Esophagus muscularis mucosa (tissue), 4 donors: ENCODE data around the gene PPP2R3C.

Experiments used
- CTCF ChIP-seq, 3 experiments: fragments of 200-600 bp in 2 of 3; fragments of 450-650 bp in 1 of 3; sonication (generic) in 2 of 3; IDR thresholded peaks; one replicate each; pipeline ENCODE4 v1.5.1; 2017 to 2019; ENCODE audit warnings: antibody characterized with exemption in 3 of 3, mild to moderate bottlenecking in 2 of 3, moderate library complexity in 1 of 3
- EP300 ChIP-seq: sonication (generic); formaldehyde crosslinking; IDR thresholded peaks from one replicate; pipeline ENCODE4 v1.6.1; 2017; ENCODE audit warnings: antibody characterized with exemption
- POLR2A ChIP-seq: fragments of 450-650 bp; IDR thresholded peaks from one replicate; pipeline ENCODE4 v1.6.1; 2017; ENCODE audit warnings: antibody characterized with exemption, moderate library complexity, mild to moderate bottlenecking, low read depth
- POLR2AphosphoS5 ChIP-seq, 2 donors: sonication (generic); formaldehyde crosslinking; IDR thresholded peaks; one replicate each; pipeline ENCODE4 v1.6.1; 2017; ENCODE audit warnings: antibody characterized with exemption in 2 of 2

- TF ChIP-seq CTCF (IDR thresholded peaks at IDR 0.05) (no peak), EP300 (no peak), POLR2A (no peak), POLR2AphosphoS5 (IDR thresholded peaks at IDR 0.05) (no peak)
These were observed 41.6 kb upstream of the PPP2R3C start for GRCh38 chr14:35163384-35163783.
